Endothelial cell of umbilical vein (primary cell): ENCODE results near the gene HPCAL4. TPM values are rescaled to one million over a fixed set of nuclear protein-coding genes. Genes with fewer than 3 reads are reported as not detected.

Experiments
- BruUV-seq: library from RNA; stranded (reverse); fragments of 400-500 nt; replicated peaks from 2 replicates; lab custom pipeline; 2021; lab: Mats Ljungman, UMichigan
- CTCF ChIA-PET: fragments of 300-600, 350-600 bp; sonication (Branson Sonifier 250); formaldehyde crosslinking; loops from one replicate; lab custom pipeline; 2021; ENCODE audit warnings: antibody characterized with exemption, inconsistent platforms; lab: Charles Lee
- POLR2A ChIA-PET: fragments of 300-600, 350-600 bp; sonication (Branson Sonifier 250); formaldehyde crosslinking; loops from one replicate; lab custom pipeline; 2021; ENCODE audit warnings: antibody characterized with exemption, inconsistent platforms; lab: Charles Lee
- DNase-seq: peaks from one replicate; pipeline ENCODE4 v3.0.0-alpha.2; 2011; ENCODE audit warnings: low read depth, low spot score
- FAIRE-seq: peaks from 2 replicates; lab custom pipeline; 2011; peaks lifted over from hg19 to GRCh38; lab: Jason Lieb, UNC
- H2AFZ ChIP-seq: 2 replicates; pipeline ENCODE4 v1.6.0; 2012; ENCODE audit warnings: low read depth, low read length, control low read depth, inconsistent platforms
- H3K27ac ChIP-seq: 2 replicates; pipeline ENCODE4 v1.5.1; 2011; ENCODE audit warnings: low read depth, mild to moderate bottlenecking, control low read depth, low read length, moderate library complexity; ENCODE audit not compliant: insufficient read depth
- H3K27me3 ChIP-seq, 2 experiments: 2 replicates each; pipeline versions ENCODE4 v1.6.0 to v1.6.1; 2011; ENCODE audit warnings: low read length in 2 of 2, mixed read lengths in 1 of 2; ENCODE audit not compliant: control insufficient read depth in 2 of 2, insufficient read depth in 2 of 2
- H3K36me3 ChIP-seq, 2 experiments: 2 replicates in 1 of 2; 3 replicates in 1 of 2; pipeline ENCODE4 v1.5.1; 2011; ENCODE audit warnings: low read length in 2 of 2, mild to moderate bottlenecking in 1 of 2, moderate library complexity in 1 of 2; ENCODE audit not compliant: control insufficient read depth in 2 of 2, insufficient read depth in 2 of 2; ENCODE audit errors: extremely low read depth in 1 of 2
- H3K4me1 ChIP-seq: 3 replicates; pipeline ENCODE4 v1.5.1; 2011; ENCODE audit warnings: mild to moderate bottlenecking, low read length; ENCODE audit not compliant: control insufficient read depth, insufficient read depth; ENCODE audit errors: extremely low read depth
- H3K4me2 ChIP-seq: 2 replicates; pipeline ENCODE4 v1.6.1; 2011; ENCODE audit warnings: low read length, control low read depth, mixed read lengths; ENCODE audit not compliant: insufficient read depth
- H3K4me3 ChIP-seq, 3 experiments: fragments of 200-600 bp in 1 of 3; sonication (generic), shearing (Covaris generic) in 1 of 3; replicated peaks in 1 of 3; 2 replicates each; pipeline ENCODE4 v1.5.1; 2011 to 2016; ENCODE audit warnings: control low read depth in 3 of 3, low read length in 3 of 3, mild to moderate bottlenecking in 2 of 3, inconsistent platforms in 1 of 3, low read depth in 1 of 3, moderate library complexity in 1 of 3; ENCODE audit not compliant: insufficient read depth in 1 of 3
- H3K79me2 ChIP-seq: 2 replicates; pipeline ENCODE4 v1.6.0; 2012; ENCODE audit warnings: low read length, inconsistent platforms; ENCODE audit not compliant: control insufficient read depth, insufficient read depth
- H3K9ac ChIP-seq: replicated peaks from 2 replicates; pipeline ENCODE3; 2011; ENCODE audit warnings: low read length, control low read depth; ENCODE audit not compliant: insufficient read depth; ENCODE audit errors: extremely low read depth
- H3K9me1 ChIP-seq: replicated peaks from 3 replicates; pipeline ENCODE4 v1.6.0; 2011; ENCODE audit warnings: mild to moderate bottlenecking, low read length; ENCODE audit not compliant: control insufficient read depth, insufficient read depth; ENCODE audit errors: extremely low read depth
- H3K9me3 ChIP-seq: replicated peaks from 2 replicates; pipeline ENCODE4 v1.5.1; 2012; ENCODE audit warnings: low read length, inconsistent platforms; ENCODE audit not compliant: control insufficient read depth, insufficient read depth
- H4K20me1 ChIP-seq: replicated peaks from 2 replicates; pipeline ENCODE3; 2011; ENCODE audit warnings: mild to moderate bottlenecking, low read length; ENCODE audit not compliant: control insufficient read depth, insufficient read depth; ENCODE audit errors: extremely low read depth
- CTCF ChIP-seq, 2 donors: IDR thresholded peaks; 1 replicate in 1 of 2; 2 replicates in 1 of 2; pipeline ENCODE4 v1.5.1; 2011; ENCODE audit warnings: low read length in 2 of 2, mild to moderate bottlenecking in 2 of 2, moderate library complexity in 2 of 2, control low read depth in 1 of 2, inconsistent platforms in 1 of 2, low read depth in 1 of 2; ENCODE audit not compliant: insufficient read depth in 1 of 2; ENCODE audit errors: extremely low read depth in 1 of 2
- EZH2 ChIP-seq: IDR thresholded peaks from 2 replicates; pipeline ENCODE4 v1.6.1; 2012; ENCODE audit warnings: borderline replicate concordance, low read depth, mild to moderate bottlenecking, moderate library complexity, low read length, inconsistent platforms; ENCODE audit not compliant: severe bottlenecking
- FOS ChIP-seq: IDR thresholded peaks from 2 replicates; pipeline ENCODE4 v1.6.1; 2011; ENCODE audit warnings: mild to moderate bottlenecking, low read length, moderate library complexity, borderline replicate concordance; ENCODE audit not compliant: insufficient read depth
- GATA2 ChIP-seq: IDR thresholded peaks from 2 replicates; pipeline ENCODE4 v1.7.0; 2011; ENCODE audit warnings: low read depth, mild to moderate bottlenecking, moderate library complexity, mixed read lengths, low read length; ENCODE audit not compliant: insufficient read length, insufficient read depth
- JUN ChIP-seq: IDR thresholded peaks from 2 replicates; pipeline ENCODE4 v1.6.1; 2011; ENCODE audit warnings: borderline replicate concordance, low read depth; ENCODE audit not compliant: insufficient read length, insufficient read depth
- MAX ChIP-seq: IDR thresholded peaks from 2 replicates; pipeline ENCODE4 v1.6.1; 2011; ENCODE audit not compliant: insufficient read depth, insufficient read length
- MYC ChIP-seq: IDR thresholded peaks from one replicate; pipeline ENCODE4 v1.6.1; 2011; ENCODE audit warnings: mild to moderate bottlenecking, low read depth, low read length
- POLR2A ChIP-seq: IDR thresholded peaks from 2 replicates; pipeline ENCODE4 v1.6.1; 2012; ENCODE audit warnings: low read depth, mild to moderate bottlenecking, control low read depth, low read length
- POLR2AphosphoS5 ChIP-seq: IDR thresholded peaks from 2 replicates; pipeline ENCODE4 v1.6.1; 2012; ENCODE audit warnings: low read depth, mild to moderate bottlenecking, control low read depth, low read length, moderate library complexity; ENCODE audit not compliant: insufficient read depth
- dilution Hi-C: fragments of 300-500 bp; cut with MboI; formaldehyde crosslinking; loops from one replicate; pipeline ENCODE4 v1.15.0; 2019; ENCODE audit warnings: low sequenced_read_pairs; ENCODE audit not compliant: extremely low pct_ligation_motif_present
- intact Hi-C: fragments of 100-400 bp; cut with micrococcal nuclease; formaldehyde crosslinking; loops from one replicate; pipeline ENCODE4 v1.10.0; 2022
- polyA plus RNA-seq, 4 experiments: library from polyadenylated mRNA; depleted of rRNA in 3 of 4; stranded (reverse) in 3 of 4; unstranded in 1 of 4; fragments of >200 nt; gene quantifications; 2 replicates each; pipeline versions ENCODE4 v1.2.1 to v1.2.3, GENCODE V29; 2011 to 2012; ENCODE audit warnings: missing spikeins in 1 of 4
- total RNA-seq: library from RNA; stranded (reverse); gene quantifications from 2 replicates; pipeline ENCODE4 v1.2.3, GENCODE V29; 2021

Gene HPCAL4
- total and polyA plus RNA-seq, 2 donors (not counting 3 experiments of a cell fraction or from before 2014, with no cell fraction given): not detected

GRCh38 chr1:39645411-39646043 lies 45.7 kb downstream of the HPCAL4 start:
- Histone ChIP-seq H3K9me3 (no peaks in the 10 kb centered on the region), H3K4me1 (no peaks in the 10 kb centered on the region), H3K36me3 (no peaks in the 10 kb centered on the region), H2AFZ (no peak overlapping the region), H3K27me3 (peaks cover 16 to 26% of the 10 kb centered on the region in 2 experiments), H3K27ac (no peak overlapping the region), H3K4me3 (no peak overlapping the region), H3K79me2 (no peaks in the 10 kb centered on the region), H3K9me1 (no peaks in the 10 kb centered on the region), H3K4me2 (no peak overlapping the region), H3K9ac (no peak overlapping the region), H4K20me1 (no peaks in the 10 kb centered on the region)
- BruUV-seq: no TSS peak
- dilution Hi-C loops: no loop called here
- intact Hi-C loops: no loop called here
- TF ChIP-seq MAX (no peak), MYC (no peak), FOS (no peak), JUN (no peak), POLR2AphosphoS5 (no peak), CTCF (IDR thresholded peaks at IDR 0.05; ENCODE audit: extremely low read depth in 1 of 2, insufficient read depth in 1 of 2, low read depth in 1 of 2, low read length in 2 of 2) (no peak), EZH2 (no peak), GATA2 (no peak), POLR2A (no peak)
- POLR2A ChIA-PET: no interaction called here
- DNase-seq (no peak), FAIRE-seq (no peak)
- CTCF ChIA-PET: interaction anchor here (3.2 kb wide), 1 partner anchor 12 kb away, joined by 39 read pairs; no protein-coding TSS in a partner anchor
